ENCODE measurements around the gene PEX11B. TPM values are rescaled to one million over a fixed set of nuclear protein-coding genes. Genes with fewer than 3 reads are reported as not detected.
A peak's percentile ranks its signal among the peaks of the same experiment; 100 is the strongest.

Gene PEX11B
- total and polyA plus RNA-seq, 2 donors from 2014 or later, result 35.7 to 50.5 TPM

DNA sequence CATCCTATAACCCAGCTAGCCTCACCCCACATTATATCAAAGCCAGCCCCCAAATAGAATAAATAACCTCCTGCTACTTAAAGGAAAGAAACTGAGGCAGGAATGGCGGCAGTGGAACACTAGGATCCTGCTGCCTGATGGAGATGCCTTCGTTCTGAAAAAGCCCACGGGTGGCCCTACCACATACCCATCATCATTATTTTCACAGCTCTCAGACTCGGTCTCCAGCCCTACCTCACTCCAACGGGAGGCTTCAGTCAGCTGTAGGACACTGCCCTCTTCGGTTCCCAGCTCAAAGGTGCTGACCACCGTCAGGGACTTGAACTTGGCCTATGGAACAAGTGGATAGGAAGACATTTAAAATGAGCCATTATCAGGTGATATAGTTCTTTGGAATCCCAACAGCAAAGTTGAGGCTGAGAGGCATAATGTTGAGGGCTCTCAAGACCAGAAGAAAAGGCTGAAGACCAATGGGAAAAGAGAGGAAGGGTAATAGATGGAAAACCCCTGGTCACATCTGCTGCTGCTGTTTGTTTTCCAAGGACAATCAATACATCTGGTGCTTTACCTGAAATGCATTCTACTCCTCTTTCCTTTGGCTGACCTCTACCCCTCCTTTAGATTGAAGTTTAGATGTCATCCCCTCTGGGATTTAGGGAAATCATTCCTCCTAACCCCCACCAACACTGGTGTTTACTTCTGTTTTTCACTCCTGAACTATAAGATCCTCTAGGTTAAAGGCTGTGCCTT lies 25.0 kb downstream of the PEX11B start:
- FAIRE-seq, result no peak
- H3K27me3 ChIP-seq (ENCODE audit: control insufficient read depth, insufficient read depth, low read length), result no peaks in the 10 kb centered on the region
- H3K9me3 ChIP-seq (ENCODE audit: control insufficient read depth in 2 of 3, insufficient read depth in 1 of 3, low read length in 3 of 3), result no peaks in the 10 kb centered on the region
- H3K27ac ChIP-seq (ENCODE audit: low read depth in 2 of 2, low read length in 2 of 2), result peak overlapping the region in 1 of 2 donors; percentile 89
- no peak overlapping the region for H3K9ac ChIP-seq (ENCODE audit: low read length in 3 of 3)
- no peak overlapping the region for H3K4me3 ChIP-seq (ENCODE audit: low read length in 3 of 3)
- no peak for DNase-seq
- H3K36me3 ChIP-seq (ENCODE audit: control insufficient read depth in 2 of 3, insufficient read depth in 3 of 3, low read length in 3 of 3), result no peaks in the 10 kb centered on the region
- peaks cover 0 to 12% (median 6%) of the 10 kb centered on the region in 3 donors for H3K4me1 ChIP-seq (ENCODE audit: control insufficient read depth in 2 of 3, insufficient read depth in 2 of 3, low read depth in 1 of 3, low read length in 3 of 3)
- intact Hi-C loops (cut with DNase I), result no loop called here
- TF ChIP-seq CTCF (IDR thresholded peaks at IDR 0.05; ENCODE audit: borderline replicate concordance, extremely low read depth, insufficient read depth), result no peak

DNA sequence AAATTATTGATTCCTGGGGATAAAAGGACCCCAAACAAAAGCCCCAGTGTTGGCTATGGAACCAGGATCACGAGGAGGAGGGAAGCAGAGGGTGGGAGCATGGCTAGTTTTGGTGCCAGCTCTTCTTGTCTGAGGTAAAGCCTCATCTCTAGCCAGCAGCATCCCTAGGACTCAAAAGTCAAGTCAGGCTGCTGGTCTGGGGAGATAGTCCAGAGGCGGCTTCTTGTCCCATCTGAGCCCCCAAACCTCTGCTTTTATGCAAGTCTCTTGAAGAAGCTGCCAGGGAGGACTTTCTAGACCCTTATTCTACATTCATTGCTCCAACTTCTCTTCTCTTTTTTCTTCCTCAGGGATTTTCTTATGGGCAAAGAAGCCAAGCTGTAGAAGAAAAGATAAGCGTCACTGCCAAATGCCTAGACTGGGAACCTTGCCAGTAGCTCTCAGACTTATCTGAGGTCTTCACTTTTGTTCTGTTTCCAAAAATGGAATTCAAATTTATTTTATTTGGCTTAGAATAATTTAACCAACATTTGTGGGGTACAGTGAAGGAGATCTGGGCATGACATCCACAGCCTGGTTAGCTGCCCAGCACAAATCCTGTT lies 25.9 kb downstream of the PEX11B start:
- Histone ChIP-seq H3K36me3 (ENCODE audit: control insufficient read depth in 2 of 3, insufficient read depth in 3 of 3, low read length in 3 of 3) (no peaks in the 10 kb centered on the region), H3K4me1 (ENCODE audit: control insufficient read depth in 2 of 3, insufficient read depth in 2 of 3, low read depth in 1 of 3, low read length in 3 of 3) (peaks cover 0 to 12% (median 6%) of the 10 kb centered on the region in 3 donors), H3K9me3 (ENCODE audit: control insufficient read depth in 2 of 3, insufficient read depth in 1 of 3, low read length in 3 of 3) (no peaks in the 10 kb centered on the region), H3K9ac (ENCODE audit: low read length in 3 of 3) (peak overlapping the region in 1 of 3 donors; percentile 42), H3K27me3 (ENCODE audit: control insufficient read depth, insufficient read depth, low read length) (no peaks in the 10 kb centered on the region), H3K27ac (ENCODE audit: low read depth in 2 of 2, low read length in 2 of 2) (peak overlapping the region; percentile 87 to 89), H3K4me3 (ENCODE audit: low read length in 3 of 3) (peak overlapping the region in 1 of 3 donors; percentile 43)
- TF ChIP-seq CTCF (IDR thresholded peaks at IDR 0.05; ENCODE audit: borderline replicate concordance, extremely low read depth, insufficient read depth), result no peak
- intact Hi-C loops (cut with DNase I), result no loop called here
- DNase-seq (peak in 1 of 5 donors; percentile 24), FAIRE-seq (no peak)

DNA sequence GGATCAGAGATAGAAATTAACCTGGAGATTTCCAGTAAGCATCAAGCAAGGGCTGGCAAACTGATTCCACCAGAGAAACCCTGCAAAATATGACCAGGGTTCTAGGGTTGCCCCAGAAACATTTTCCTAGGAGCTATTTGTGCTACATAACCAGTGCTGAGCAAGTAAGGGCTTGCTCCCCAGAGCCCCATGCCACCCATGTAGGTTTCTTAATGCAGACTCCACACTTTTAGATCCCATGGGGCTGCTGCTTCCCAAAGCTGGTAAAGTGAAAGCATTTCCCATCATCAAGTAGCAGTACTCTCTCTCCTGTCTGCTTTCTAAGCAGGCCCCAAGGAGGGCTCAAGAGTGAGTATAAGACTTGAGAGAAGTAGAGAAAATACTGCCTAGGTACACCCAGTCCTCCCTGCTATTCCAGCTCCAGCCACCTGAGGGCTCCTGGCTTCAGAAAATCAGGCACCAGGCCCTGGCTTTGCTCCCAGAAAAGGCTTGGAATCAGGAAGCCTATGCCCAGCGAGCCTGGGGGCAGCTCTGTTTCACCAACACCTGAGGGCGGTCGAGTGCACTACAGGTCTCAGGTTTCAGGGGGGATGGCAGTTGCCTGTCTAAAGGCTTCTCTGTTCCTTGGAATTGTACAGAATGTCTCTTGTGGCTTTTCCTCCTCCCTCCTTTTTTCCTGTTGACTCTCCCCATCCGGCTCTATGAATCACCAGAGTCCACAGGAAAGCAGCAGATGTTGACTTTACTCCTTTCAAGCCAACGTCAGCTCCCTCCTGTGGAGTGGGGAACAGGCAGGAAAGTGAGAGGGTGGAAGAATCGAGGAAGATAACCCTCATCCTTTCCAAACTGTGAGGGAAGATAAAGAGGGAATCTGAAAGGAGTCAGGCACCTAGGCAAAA lies 26.7 kb downstream of the PEX11B start:
- intact Hi-C loops (cut with DNase I), result no loop called here
- H3K27ac ChIP-seq (ENCODE audit: low read depth in 2 of 2, low read length in 2 of 2), result peak overlapping the region; percentile 87 to 89
- H3K4me3 ChIP-seq (ENCODE audit: low read length in 3 of 3), result peak overlapping the region in 2 of 3 donors; percentile 8 to 43
- H3K4me1 ChIP-seq (ENCODE audit: control insufficient read depth in 2 of 3, insufficient read depth in 2 of 3, low read depth in 1 of 3, low read length in 3 of 3), result peaks cover 0 to 12% (median 6%) of the 10 kb centered on the region in 3 donors
- peak overlapping the region in 2 of 3 donors; percentile 5 to 42 for H3K9ac ChIP-seq (ENCODE audit: low read length in 3 of 3)
- H3K9me3 ChIP-seq (ENCODE audit: control insufficient read depth in 2 of 3, insufficient read depth in 1 of 3, low read length in 3 of 3), result no peaks in the 10 kb centered on the region
- peak; percentile 92 for TF ChIP-seq CTCF (IDR thresholded peaks at IDR 0.05; ENCODE audit: borderline replicate concordance, extremely low read depth, insufficient read depth)
- H3K36me3 ChIP-seq (ENCODE audit: control insufficient read depth in 2 of 3, insufficient read depth in 3 of 3, low read length in 3 of 3), result no peaks in the 10 kb centered on the region
- H3K27me3 ChIP-seq (ENCODE audit: control insufficient read depth, insufficient read depth, low read length), result no peaks in the 10 kb centered on the region
- DNase-seq, result peak; percentile 96 to 98 (median 98)
- peak; percentile 29 for FAIRE-seq

Data from kidney (tissue), 14 donors.